NCI-H1436 (cell line): Measurements from ENCODE around the gene WDR43.

Experiments used
- DNase-seq: peaks from one replicate; lab custom pipeline; 2025; lab: John Stamatoyannopoulos, UW

WDR43 gene

DNA sequence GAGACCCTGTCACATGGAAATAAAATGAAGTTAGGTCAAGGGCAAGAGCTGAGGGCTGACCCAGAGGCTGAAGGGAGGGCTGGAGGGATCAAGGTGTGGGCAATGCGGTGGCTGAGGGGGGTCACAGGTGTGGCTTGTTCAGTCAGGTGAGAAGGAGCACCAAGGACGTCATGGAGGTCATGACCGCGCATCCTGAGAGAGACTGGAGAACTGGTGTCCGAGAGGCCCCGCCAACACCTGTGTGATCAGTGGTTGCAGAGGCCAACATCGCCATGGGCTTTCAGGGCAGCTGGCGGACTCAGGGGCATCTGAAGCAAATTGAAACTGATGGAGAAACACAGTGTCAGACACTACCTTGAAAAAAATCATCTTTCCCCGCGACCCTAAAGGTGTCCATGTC is 99.6 kb downstream of the WDR43 start:
- no peak for DNase-seq

GRCh38 chr2:28994679-28995078 is 100.2 kb downstream of the WDR43 start:
- DNase-seq, result no peak

DNA sequence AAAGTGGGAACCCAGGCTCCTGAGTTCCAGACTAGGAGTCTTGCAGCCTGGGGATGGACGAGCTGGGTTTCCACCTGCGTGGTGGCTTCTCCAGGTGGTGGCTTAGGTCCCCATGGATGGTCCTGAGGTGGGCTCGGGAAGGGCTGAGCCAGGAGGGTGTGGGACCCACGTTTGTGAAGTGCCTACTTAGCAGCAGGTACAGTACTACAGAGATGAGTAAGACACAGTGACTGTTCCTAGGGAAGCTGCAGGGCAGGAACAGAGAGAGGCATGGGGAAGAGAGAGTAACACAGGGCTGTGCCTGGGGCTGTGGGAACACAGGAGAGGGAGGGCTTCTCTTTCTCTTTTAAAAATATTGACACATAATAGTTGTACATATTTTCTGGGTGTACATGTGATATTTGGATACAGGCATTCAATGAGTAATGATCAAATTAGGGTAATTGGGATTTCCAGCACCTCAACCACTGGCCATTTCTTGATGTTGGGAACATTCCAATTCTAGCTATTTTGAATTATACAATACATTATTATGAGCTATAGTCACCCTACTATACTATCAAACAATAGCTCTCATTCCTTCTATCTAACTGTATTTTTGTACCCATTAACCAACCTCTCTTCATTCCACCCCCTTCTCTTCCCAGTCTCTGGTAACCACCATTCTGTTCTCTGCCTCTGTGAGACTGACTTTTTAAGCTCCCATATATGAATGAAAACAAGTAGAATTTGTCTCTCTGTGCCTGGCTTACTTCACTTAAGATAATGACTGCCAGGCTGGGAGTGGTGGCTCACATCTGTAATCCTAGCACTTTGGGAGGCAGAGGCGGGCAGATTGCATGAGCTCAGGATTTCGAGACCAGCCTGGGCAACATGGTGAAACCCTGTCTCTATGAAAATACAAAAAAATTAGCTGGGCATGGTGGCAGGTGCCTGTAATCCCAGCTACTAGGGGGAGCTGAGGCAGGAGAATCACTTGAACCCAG is 101.6 kb downstream of the WDR43 start:
- no peak for DNase-seq

DNA sequence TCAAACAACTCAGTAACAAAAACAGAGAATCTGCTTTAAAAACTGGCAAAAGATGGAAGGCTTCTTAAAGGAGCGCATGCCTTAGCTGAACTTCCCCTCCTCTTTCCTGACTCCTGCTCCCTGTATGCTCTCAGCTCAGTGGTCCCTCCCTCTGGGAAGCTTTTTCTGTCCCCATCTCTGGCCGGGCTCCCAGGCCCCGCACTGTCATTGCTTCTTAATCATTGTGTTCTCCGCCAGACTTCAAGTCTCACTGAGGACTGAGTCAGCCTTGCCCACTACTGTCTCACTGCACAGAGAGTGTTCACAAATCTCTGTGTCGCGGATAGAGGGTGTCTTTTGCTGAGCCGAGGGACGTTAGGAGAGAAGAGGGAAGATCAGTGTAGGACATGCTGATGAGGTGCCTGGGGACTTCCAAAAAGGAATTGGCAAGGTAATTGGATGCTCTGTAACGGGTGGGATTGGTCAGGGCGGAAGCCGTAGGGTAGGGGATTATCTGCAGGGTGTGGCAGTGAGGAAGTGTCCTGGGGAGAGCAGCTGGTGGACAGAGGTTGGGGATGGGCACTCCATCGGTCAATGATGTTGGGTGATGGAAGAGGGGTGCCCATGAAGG is 102.9 kb downstream of the WDR43 start:
- DNase-seq, result no peak
